ENCODE measurements around the gene SLC7A1. TPM values are rescaled to one million over a fixed set of nuclear protein-coding genes. Genes with fewer than 3 reads are reported as not detected.

The SLC7A1 gene
- total RNA-seq, 2 donors from 2014 or later: 47.7 to 63.5 TPM

DNA sequence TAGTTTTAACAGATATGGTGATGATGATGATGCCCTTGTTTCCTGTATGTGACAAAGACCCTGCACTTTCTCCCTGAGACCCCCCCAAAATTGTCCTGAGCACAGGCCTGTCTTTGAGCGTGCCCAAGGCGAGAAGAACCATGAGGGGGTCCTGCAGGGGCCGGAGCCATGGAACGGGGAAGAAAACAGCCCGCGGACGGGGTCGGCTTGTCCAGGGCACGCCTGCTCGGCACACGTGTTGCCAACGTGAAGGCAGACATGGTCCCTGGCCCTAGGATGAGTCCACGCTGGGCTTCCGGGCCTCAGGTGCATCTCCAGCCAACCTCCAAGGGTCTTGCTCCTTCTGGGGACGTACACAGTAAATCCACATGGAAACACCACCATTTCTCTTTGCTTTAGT lies 90.8 kb downstream of the SLC7A1 start:
- intact Hi-C loops (cut with DNase I): loop anchor here in 1 of 2 donors (5.0 kb wide), 1 partner anchor 608 kb away; no protein-coding TSS in a partner anchor
- DNase-seq (ENCODE audit: low spot score): no peak

- no peak for DNase-seq (ENCODE audit: low spot score)
- intact Hi-C loops (cut with DNase I): no loop called here
These were observed 92.2 kb downstream of the SLC7A1 start for GRCh38 chr13:29503041-29503837.

- DNase-seq (ENCODE audit: low spot score): no peak
- intact Hi-C loops (cut with DNase I): no loop called here
These were observed 93.0 kb downstream of the SLC7A1 start for GRCh38 chr13:29502391-29503008.

DNA sequence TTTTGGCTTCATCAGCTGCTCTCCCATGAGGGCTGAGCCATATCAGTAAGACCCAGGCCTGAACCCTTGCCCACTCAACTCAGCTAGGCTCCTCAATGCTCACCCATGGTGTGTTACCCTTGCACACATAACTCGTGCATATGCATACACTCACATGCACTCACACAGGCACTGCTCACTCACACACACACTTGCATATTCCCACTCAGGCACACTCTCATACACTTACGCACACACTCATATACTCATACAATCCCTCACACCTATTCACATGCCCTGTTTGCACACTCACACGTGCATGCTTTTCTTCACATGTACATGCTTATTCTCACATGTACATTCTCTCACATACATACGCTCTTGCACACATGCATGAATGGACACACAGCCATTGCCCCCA lies 93.8 kb downstream of the SLC7A1 start:
- intact Hi-C loops (cut with DNase I): no loop called here
- no peak for DNase-seq (ENCODE audit: low spot score)

DNA sequence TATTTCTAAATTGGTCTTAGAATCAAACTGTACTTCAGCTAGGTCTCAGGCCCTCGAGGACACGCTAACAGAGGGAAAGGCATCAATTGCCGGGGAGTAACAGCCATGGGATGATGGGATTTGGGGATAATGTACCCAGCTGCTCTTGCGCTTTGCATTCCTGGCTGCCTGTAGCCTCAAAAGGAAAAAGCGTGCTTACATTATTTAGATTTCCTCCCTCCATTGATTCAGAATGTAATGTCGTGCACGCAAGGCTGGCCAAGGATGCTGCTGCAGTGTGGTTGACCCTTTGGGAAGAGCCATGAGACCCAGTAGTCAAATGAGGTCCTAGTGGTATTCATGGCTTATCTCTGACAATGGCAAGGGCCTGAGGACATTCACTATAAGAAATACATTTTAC lies 95.1 kb downstream of the SLC7A1 start:
- intact Hi-C loops (cut with DNase I): no loop called here
- DNase-seq (ENCODE audit: low spot score): no peak

- intact Hi-C loops (cut with DNase I): no loop called here
- DNase-seq (ENCODE audit: low spot score): no peak
These were observed 95.9 kb downstream of the SLC7A1 start for GRCh38 chr13:29499506-29500165.

GRCh38 chr13:29498426-29499040 lies 97.0 kb downstream of the SLC7A1 start:
- no peak for DNase-seq (ENCODE audit: low spot score)
- intact Hi-C loops (cut with DNase I): no loop called here

DNA sequence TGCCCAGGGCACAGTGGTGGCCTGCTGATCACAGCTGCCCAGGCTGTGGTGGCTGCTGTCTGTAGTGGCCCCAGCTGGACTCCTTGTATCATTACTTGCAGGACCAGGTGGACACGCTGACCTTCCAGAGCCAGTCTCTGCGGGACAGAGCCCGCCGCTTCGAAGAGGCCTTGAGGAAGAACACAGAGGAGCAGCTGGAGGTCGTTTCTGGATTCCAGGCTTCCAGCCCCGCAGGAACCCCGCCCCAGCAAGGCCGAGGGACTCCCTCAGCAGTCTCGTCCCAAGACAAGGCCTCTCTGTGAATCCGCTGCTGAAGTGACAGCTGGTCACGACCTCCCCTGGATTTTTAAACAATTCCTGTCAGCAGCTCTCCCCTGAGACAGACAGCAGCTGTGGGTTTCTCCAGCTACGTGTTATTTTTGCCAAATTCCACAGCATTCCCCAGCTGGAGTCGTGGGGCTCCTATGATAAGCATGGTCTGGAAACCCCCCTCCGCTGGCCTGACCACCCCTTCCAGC lies 98.3 kb downstream of the SLC7A1 start:
- DNase-seq (ENCODE audit: low spot score): no peak
- intact Hi-C loops (cut with DNase I): no loop called here

DNA sequence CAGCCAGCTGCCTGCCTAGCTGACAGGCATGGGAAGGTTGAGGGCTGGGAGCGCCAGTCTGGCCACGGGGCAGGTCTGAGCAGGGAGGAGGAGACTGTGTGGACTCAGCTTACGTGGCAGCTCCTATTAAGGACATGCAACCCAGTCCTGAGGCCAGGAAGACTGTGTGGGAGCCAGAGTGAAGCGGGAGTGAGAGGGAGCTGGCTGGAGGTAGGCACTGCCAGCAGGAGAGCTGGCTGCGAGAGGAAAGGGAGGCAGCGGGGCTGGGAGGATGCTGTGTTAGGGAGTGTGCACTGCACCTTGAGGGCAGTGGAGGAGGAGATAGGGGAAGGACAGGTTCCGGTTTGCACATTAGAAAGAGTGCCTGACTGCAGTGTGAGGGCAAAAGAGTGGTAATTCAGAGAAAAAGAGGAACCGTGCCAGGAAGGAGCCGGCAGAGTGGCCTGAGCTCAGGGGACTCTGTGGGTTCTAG lies 99.2 kb downstream of the SLC7A1 start:
- no peak for DNase-seq (ENCODE audit: low spot score)
- intact Hi-C loops (cut with DNase I): no loop called here

- intact Hi-C loops (cut with DNase I): no loop called here
- DNase-seq (ENCODE audit: low spot score): no peak
These were observed 101.0 kb downstream of the SLC7A1 start for GRCh38 chr13:29494520-29494919.

GRCh38 chr13:29493796-29494195 lies 101.7 kb downstream of the SLC7A1 start:
- no peak for DNase-seq (ENCODE audit: low spot score)
- intact Hi-C loops (cut with DNase I): no loop called here

- DNase-seq (ENCODE audit: low spot score): no peak
- intact Hi-C loops (cut with DNase I): no loop called here
These were observed 104.2 kb downstream of the SLC7A1 start for GRCh38 chr13:29491248-29491647.

DNA sequence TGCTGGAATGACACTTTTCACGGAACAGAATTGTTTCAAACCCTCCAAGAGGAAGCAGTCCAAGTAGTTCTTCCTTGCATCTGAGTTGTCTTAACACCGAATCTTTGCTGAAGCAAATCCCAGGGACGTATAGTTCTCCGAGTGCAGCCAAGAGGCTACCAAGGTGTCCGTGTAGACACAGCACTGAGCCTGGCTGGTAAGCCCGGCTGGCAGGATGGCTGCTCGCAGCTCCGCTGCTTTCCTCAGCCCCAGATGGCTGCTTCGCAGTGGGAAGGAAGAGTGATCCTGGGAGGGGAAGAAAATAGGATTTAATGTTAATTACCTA lies 105.0 kb downstream of the SLC7A1 start:
- intact Hi-C loops (cut with DNase I): no loop called here
- no peak for DNase-seq (ENCODE audit: low spot score)

GRCh38 chr13:29489650-29490560 lies 105.6 kb downstream of the SLC7A1 start:
- intact Hi-C loops (cut with DNase I): no loop called here
- DNase-seq (ENCODE audit: low spot score): no peak

- no peak for DNase-seq (ENCODE audit: low spot score)
- intact Hi-C loops (cut with DNase I): no loop called here
These were observed 107.7 kb downstream of the SLC7A1 start for GRCh38 chr13:29487466-29488454.

DNA sequence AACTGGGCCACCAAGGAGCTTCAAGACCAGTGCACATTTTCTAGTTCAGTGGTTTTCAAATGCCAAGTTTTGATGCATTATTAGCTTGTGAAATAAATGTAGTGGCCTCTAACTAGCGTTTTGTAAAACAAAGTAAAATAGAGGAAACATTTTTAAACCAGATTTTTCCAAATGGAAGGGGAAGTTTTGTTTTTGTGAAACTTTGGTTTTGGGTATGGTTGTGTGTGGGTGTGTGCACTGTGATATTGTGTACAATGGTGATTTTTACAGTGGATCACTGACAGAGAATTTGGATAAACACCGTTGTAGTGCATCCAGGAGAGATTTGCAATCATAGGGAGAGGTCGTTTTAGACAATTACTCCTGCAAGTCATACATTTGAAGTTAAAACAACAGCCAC lies 108.9 kb downstream of the SLC7A1 start:
- intact Hi-C loops (cut with DNase I): no loop called here
- no peak for DNase-seq (ENCODE audit: low spot score)

- DNase-seq (ENCODE audit: low spot score): no peak
- intact Hi-C loops (cut with DNase I): no loop called here
These were observed 110.7 kb downstream of the SLC7A1 start for GRCh38 chr13:29484796-29485195.

GRCh38 chr13:29484236-29484635 lies 111.3 kb downstream of the SLC7A1 start:
- intact Hi-C loops (cut with DNase I): no loop called here

More at GRCh38 chr13:29484236-29484635, 111.3 kb downstream of the SLC7A1 start:
- DNase-seq (ENCODE audit: low spot score): no peak
